Spleen (tissue), 11 donors: ENCODE measurements around the gene MORN4. TPM values are rescaled to one million over a fixed set of nuclear protein-coding genes. Genes with fewer than 3 reads are reported as not detected.

Experiments
- DNase-seq: peaks from one replicate; pipeline ENCODE4 v3.0.0-alpha.2; 2020
- H3K27ac ChIP-seq, 8 donors: fragments of 200-600 bp; sonication (generic) in 7 of 8; 1 replicate in 4 of 8; 2 replicates in 4 of 8; pipeline versions ENCODE4 v1.5.0 to v1.8.0; 2016 to 2021; ENCODE audit warnings: inconsistent platforms in 4 of 8, mild to moderate bottlenecking in 4 of 8, moderate library complexity in 1 of 8
- H3K27me3 ChIP-seq, 7 donors: fragments of 200-600 bp; sonication (generic) in 6 of 7; replicated peaks in 1 of 7; 1 replicate in 4 of 7; 2 replicates in 3 of 7; pipeline versions ENCODE4 v1.5.0 to v1.8.0; 2016 to 2021; ENCODE audit warnings: inconsistent platforms in 3 of 7, mild to moderate bottlenecking in 1 of 7
- H3K36me3 ChIP-seq, 6 donors: fragments of 200-600 bp; sonication (generic) in 5 of 6; 1 replicate in 4 of 6; 2 replicates in 2 of 6; pipeline versions ENCODE4 v1.5.0 to v1.8.0; 2016 to 2021; ENCODE audit warnings: inconsistent platforms in 2 of 6
- H3K4me1 ChIP-seq, 6 donors: fragments of 200-600 bp; sonication (generic) in 5 of 6; 1 replicate in 3 of 6; 2 replicates in 3 of 6; pipeline versions ENCODE4 v1.5.0 to v1.8.0; 2016 to 2021; ENCODE audit warnings: inconsistent platforms in 3 of 6
- H3K4me3 ChIP-seq, 8 donors: fragments of 200-600 bp; sonication (generic) in 7 of 8; 1 replicate in 4 of 8; 2 replicates in 4 of 8; pipeline versions ENCODE4 v1.5.0 to v1.8.0; 2016 to 2021; ENCODE audit warnings: inconsistent platforms in 4 of 8, mild to moderate bottlenecking in 4 of 8, moderate library complexity in 2 of 8
- H3K9me3 ChIP-seq, 8 donors: fragments of 200-600 bp; sonication (generic) in 7 of 8; 1 replicate in 4 of 8; 2 replicates in 4 of 8; pipeline versions ENCODE4 v1.5.0 to v1.8.0; 2016 to 2021; ENCODE audit warnings: inconsistent platforms in 4 of 8
- POLR2A ChIP-seq, 3 donors: fragments of 450-650 bp; IDR thresholded peaks; one replicate each; pipeline ENCODE4 v1.5.1; 2017; ENCODE audit warnings: antibody characterized with exemption in 3 of 3, mild to moderate bottlenecking in 1 of 3
- POLR2AphosphoS5 ChIP-seq, 3 donors: sonication (generic); formaldehyde crosslinking; IDR thresholded peaks; one replicate each; pipeline ENCODE4 v1.5.1; 2017; ENCODE audit warnings: antibody characterized with exemption in 3 of 3
- WGBS, 5 donors: extraction: QIAGEN DNeasy Blood & Tissue Kit in 3 of 5; methylation state at CpG; one replicate each; pipeline versions ENCODE4 v1.1.5 to v1.1.7; 2013 to 2018; 5-methylcytosine and 5-hydroxymethylcytosine counted together
- intact Hi-C: fragments of 100-400 bp; cut with DNase I; formaldehyde crosslinking; loops from one replicate; pipeline ENCODE4 v1.15.0; 2023; ENCODE audit warnings: low total_unique reads
- polyA plus RNA-seq, 3 donors: library from polyadenylated mRNA; stranded (reverse); fragments of 200-250 nt; gene quantifications; one replicate each; pipeline ENCODE4 v1.2.1, GENCODE V29; 2013
- total RNA-seq, 7 donors: library from RNA; depleted of rRNA in 3 of 7; stranded (reverse); fragments of >200 nt in 3 of 7; fragmentation: NEBNext Ultra II Directional in 4 of 7; extraction: Animal tissue kit (Norgen Biotek cat#: 25700) in 4 of 7; gene quantifications; one replicate each; pipeline versions ENCODE4 v1.1.0 to v1.2.1, GENCODE V29; 2016 to 2021
- TF ChIP-seq, protein P1 (sequence below), 11 experiments: fragments of 200-600 bp in 7 of 11; fragments of 450-650 bp in 4 of 11; sonication (generic) in 4 of 11; IDR thresholded peaks in 8 of 11; conservative IDR thresholded peaks in 3 of 11; 1 replicate in 7 of 11; 2 replicates in 4 of 11; pipeline versions ENCODE4 v1.4.0 to v1.8.0; 2016 to 2021; ENCODE audit warnings: antibody characterized with exemption in 11 of 11, inconsistent platforms in 4 of 11, mild to moderate bottlenecking in 1 of 11
- donor health status: healthy with polysubstance abuse.
- donor health status: DM: no; HTN: no; CAD: no; lungs with moderate emphysema.
- donor health status: DM: no; HTN: no; CAD: no.
- donor health status: Bipolar disorder and iron deficiency.
- donor health status: healthy.
- donor health status: DM: no; HTN: no; CAD: no.
- donor health status: DM: yes; HTN: yes; CAD: no.

The MORN4 gene
- total and polyA plus RNA-seq, 10 donors: 1.6 to 5.0 (median 2.7) TPM

- 87 to 94% (median 92%) methylated on average over 4 to 6 of the region's 6 CpGs for WGBS, 5 donors
- peak overlapping the region in 3 of 8 donors; percentile 1 to 46 (median 11) for H3K27ac ChIP-seq
- H3K4me3 ChIP-seq: no peak overlapping the region
- H3K9me3 ChIP-seq: no peaks in the 10 kb centered on the region
- peaks cover 0 to 19% (median 6%) of the 10 kb centered on the region in 6 donors for H3K36me3 ChIP-seq
- peak; percentile 45 for DNase-seq
- peaks cover 0 to 17% (median 0%) of the 10 kb centered on the region in 7 donors for H3K27me3 ChIP-seq
- TF ChIP-seq POLR2A (IDR thresholded peaks at IDR 0.05) (no peak), POLR2AphosphoS5 (IDR thresholded peaks at IDR 0.05) (no peak)
- TF ChIP-seq, protein P1, sequence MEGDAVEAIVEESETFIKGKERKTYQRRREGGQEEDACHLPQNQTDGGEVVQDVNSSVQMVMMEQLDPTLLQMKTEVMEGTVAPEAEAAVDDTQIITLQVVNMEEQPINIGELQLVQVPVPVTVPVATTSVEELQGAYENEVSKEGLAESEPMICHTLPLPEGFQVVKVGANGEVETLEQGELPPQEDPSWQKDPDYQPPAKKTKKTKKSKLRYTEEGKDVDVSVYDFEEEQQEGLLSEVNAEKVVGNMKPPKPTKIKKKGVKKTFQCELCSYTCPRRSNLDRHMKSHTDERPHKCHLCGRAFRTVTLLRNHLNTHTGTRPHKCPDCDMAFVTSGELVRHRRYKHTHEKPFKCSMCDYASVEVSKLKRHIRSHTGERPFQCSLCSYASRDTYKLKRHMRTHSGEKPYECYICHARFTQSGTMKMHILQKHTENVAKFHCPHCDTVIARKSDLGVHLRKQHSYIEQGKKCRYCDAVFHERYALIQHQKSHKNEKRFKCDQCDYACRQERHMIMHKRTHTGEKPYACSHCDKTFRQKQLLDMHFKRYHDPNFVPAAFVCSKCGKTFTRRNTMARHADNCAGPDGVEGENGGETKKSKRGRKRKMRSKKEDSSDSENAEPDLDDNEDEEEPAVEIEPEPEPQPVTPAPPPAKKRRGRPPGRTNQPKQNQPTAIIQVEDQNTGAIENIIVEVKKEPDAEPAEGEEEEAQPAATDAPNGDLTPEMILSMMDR (IDR thresholded peaks at IDR 0.05 in 8 of 11, conservative IDR thresholded peaks at IDR 0.05 in 3 of 11): no peak
- intact Hi-C loops: no loop called here
- H3K4me1 ChIP-seq: peaks cover 0 to 11% (median 8%) of the 10 kb centered on the region in 6 donors
These were observed 58.1 kb downstream of the MORN4 start for GRCh38 chr10:97575127-97575668.

- Histone ChIP-seq H3K27me3 (peaks cover 0 to 17% (median 0%) of the 10 kb centered on the region in 7 donors), H3K4me1 (peaks cover 0 to 11% (median 8%) of the 10 kb centered on the region in 6 donors), H3K27ac (peak overlapping the region in 3 of 8 donors; percentile 1 to 46 (median 11)), H3K9me3 (no peaks in the 10 kb centered on the region), H3K4me3 (no peak overlapping the region), H3K36me3 (peaks cover 0 to 25% (median 8%) of the 10 kb centered on the region in 6 donors)
- TF ChIP-seq POLR2A (IDR thresholded peaks at IDR 0.05) (no peak), POLR2AphosphoS5 (IDR thresholded peaks at IDR 0.05) (peak in 1 of 3 donors; percentile 58)
- TF ChIP-seq, protein P1 (IDR thresholded peaks at IDR 0.05 in 8 of 11, conservative IDR thresholded peaks at IDR 0.05 in 3 of 11): no peak
- WGBS, 5 donors: 55 to 70% (median 61%) methylated on average over 4 of the region's 4 CpGs
- intact Hi-C loops: no loop called here
- DNase-seq: peak; percentile 64
These were observed 58.8 kb downstream of the MORN4 start for GRCh38 chr10:97574374-97575126.

DNA sequence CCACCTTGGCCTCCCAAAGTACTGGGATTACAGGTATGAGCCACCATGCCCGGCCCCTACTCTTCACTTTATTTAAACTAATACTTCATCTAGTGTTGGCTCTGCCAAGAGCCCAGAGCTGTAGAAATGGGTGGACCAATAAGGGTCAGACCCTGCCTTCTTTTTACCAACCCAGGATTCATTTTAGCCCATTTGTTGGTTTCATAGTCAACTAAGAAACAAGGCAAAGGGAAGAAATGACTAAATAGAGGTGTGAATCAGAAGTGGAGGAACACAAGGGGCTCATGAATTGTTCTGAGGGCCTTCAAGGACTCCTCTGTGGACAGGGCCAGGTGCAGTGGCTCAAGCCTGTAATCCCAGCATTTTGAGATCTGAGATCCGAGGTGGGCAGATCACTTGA lies 59.6 kb downstream of the MORN4 start:
- intact Hi-C loops: no loop called here
- H3K4me3 ChIP-seq: no peak overlapping the region
- H3K27me3 ChIP-seq: peaks cover 0 to 14% (median 0%) of the 10 kb centered on the region in 7 donors
- no peak overlapping the region for H3K27ac ChIP-seq
- no peak for TF ChIP-seq POLR2AphosphoS5 (IDR thresholded peaks at IDR 0.05)
- TF ChIP-seq, protein P1 (IDR thresholded peaks at IDR 0.05 in 8 of 11, conservative IDR thresholded peaks at IDR 0.05 in 3 of 11): no peak
- no peak for TF ChIP-seq POLR2A (IDR thresholded peaks at IDR 0.05)
- peaks cover 0 to 11% (median 8%) of the 10 kb centered on the region in 6 donors for H3K4me1 ChIP-seq
- WGBS, 5 donors: 42 to 88% (median 71%) methylated on average over 2 of the region's 2 CpGs
- H3K36me3 ChIP-seq: peaks cover 0 to 34% (median 11%) of the 10 kb centered on the region in 6 donors
- H3K9me3 ChIP-seq: no peaks in the 10 kb centered on the region
- no peak for DNase-seq

DNA sequence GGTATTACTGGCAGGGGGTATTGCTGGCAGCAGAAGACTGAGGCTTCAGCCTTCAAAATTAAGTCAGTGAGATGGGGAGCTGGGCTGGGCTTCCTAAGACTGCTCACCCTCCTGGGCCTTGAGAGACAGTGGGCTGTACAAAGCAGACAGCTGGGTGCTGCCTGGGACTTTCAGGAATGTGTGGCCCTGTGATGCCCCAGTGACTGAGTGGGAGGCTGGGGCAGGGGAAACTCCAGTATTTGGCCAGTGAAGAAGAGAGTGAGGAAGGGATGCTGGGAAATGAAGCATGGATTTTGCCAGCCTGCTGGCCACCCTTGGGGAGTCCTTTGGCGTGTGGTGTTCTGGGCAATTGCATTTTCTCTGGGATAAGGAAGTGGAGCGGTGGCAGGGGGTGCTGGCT lies 60.3 kb downstream of the MORN4 start:
- TF ChIP-seq POLR2AphosphoS5 (IDR thresholded peaks at IDR 0.05) (no peak), POLR2A (IDR thresholded peaks at IDR 0.05) (no peak)
- TF ChIP-seq, protein P1 (IDR thresholded peaks at IDR 0.05 in 8 of 11, conservative IDR thresholded peaks at IDR 0.05 in 3 of 11): no peak
- no peak overlapping the region for H3K27ac ChIP-seq
- H3K36me3 ChIP-seq: peaks cover 0 to 40% (median 12%) of the 10 kb centered on the region in 6 donors
- H3K9me3 ChIP-seq: no peaks in the 10 kb centered on the region
- H3K4me1 ChIP-seq: peaks cover 0 to 11% (median 8%) of the 10 kb centered on the region in 6 donors
- no peak overlapping the region for H3K4me3 ChIP-seq
- H3K27me3 ChIP-seq: peaks cover 0 to 7% (median 0%) of the 10 kb centered on the region in 7 donors
- 87 to 100% (median 95%) methylated on average over 2 of the region's 2 CpGs for WGBS, 5 donors
- DNase-seq: peak; percentile 39
- intact Hi-C loops: no loop called here
